ENCODE data around the gene VSTM2L.

- TF ChIP-seq POLR2AphosphoS5 (IDR thresholded peaks at IDR 0.05; ENCODE audit: borderline replicate concordance, low read depth, low read length) (no peak), EZH2 (IDR thresholded peaks at IDR 0.05) (no peak)
Observed at GRCh38 chr20:37905671-37906613, 3.0 kb downstream of the VSTM2L start.

Measured in SK-N-MC (cell line).